GM03348 (cell line): ENCODE data around the gene KCNRG.
"Not testable (repeated sequence)": the region's sequence is repeated elsewhere in the genome, so short reads cannot be mapped to it uniquely, and the experiment has no call there.

Experiments used
- DNase-seq: peaks from one replicate; pipeline ENCODE4 v3.0.0; 2012; ENCODE audit warnings: low spot score

Gene KCNRG

GRCh38 chr13:50011461-50011860 lies 3.8 kb upstream of the KCNRG start:
- DNase-seq: no peak

DNA sequence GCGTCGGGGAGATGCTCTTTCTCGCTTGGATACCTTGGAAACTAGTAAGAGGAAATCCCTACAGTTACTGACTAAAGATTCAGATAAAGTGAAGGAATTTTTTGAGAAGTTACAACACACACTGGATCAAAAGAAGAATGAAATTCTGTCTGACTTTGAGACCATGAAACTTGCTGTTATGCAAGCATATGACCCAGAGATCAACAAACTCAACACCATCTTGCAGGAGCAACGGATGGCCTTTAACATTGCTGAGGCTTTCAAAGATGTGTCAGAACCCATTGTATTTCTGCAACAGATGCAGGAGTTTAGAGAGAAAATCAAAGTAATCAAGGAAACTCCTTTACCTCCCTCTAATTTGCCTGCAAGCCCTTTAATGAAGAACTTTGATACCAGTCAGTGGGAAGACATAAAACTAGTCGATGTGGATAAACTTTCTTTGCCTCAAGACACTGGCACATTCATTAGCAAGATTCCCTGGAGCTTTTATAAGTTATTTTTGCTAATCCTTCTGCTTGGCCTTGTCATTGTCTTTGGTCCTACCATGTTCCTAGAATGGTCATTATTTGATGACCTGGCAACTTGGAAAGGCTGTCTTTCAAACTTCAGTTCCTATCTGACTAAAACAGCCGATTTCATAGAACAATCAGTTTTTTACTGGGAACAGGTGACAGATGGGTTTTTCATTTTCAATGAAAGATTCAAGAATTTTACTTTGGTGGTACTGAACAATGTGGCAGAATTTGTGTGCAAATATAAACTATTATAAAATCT lies 2.7 kb upstream of the KCNRG start:
- DNase-seq: no peak

GRCh38 chr13:50014386-50014785 lies 858 bp upstream of the KCNRG start:
- DNase-seq: no peak

DNA sequence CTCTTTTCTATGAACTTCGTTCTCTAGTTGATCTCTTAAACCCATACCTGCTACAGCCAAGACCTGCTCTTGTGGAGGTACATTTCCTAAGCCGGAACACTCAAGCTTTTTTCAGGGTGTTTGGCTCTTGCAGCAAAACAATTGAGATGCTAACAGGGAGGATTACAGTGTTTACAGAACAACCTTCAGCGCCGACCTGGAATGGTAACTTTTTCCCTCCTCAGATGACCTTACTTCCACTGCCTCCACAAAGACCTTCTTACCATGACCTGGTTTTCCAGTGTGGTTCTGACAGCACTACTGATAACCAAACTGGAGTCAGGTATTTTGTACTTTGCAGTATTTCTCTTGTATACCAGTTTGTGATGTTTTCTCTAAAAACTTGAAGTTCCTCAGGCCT lies 506 bp downstream of the KCNRG start:
- no peak for DNase-seq

DNA sequence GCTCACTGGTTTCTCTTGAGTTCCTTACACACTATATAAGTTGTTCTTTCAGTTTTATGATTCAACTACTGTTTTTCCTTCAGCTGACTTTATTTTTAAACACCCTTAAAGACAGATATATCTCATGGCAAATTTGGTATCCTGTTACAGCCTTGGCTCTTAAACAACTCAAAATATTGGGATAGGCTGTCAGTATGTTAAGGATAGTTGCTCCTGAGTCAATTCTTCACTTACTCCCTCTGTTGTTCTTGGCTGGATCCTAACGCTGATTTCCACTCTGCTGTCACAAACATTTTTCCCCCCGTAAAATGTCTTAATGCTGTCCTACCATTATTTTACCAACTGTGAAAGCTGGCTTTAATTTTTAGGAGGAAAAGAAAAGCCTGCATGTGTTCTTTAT lies 1.2 kb downstream of the KCNRG start:
- no peak for DNase-seq

DNA sequence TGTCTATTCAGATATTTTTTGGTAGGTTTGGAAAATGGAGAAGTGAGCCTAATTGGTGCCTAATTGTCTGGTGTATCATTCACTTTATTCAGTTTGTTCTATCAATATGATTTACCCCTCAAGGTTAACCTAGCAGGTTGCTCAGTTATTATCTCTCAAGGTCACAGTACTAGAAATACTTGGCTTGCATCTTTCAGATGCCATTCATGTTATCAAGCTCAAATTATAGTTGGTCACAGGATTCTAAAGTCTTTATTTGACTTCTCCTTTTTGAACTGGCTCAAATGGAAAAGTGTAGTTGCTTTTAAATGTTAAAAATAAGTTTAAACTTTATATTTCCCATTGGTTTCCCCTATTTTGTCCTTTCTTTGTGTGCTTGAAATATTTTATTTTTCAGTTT lies 2.6 kb downstream of the KCNRG start:
- no peak for DNase-seq

DNA sequence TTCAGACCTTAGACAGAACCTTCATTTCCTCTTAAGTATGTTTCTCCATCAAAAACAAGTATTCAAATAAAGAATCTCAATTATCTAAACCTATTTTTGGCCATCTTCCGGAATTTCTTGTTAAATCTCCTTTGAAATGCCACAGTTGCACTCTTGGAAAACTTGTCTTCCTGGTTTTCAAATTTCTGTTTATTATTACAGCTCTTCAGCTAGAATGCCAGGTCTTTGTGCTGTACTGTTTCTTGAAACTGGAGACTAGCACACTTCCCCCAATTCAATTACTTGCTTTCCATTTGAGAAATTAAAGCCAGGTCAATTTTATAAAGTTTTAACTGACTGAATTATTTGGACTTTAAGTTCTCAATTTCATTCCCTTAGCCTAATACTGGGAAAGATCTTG lies 10.2 kb downstream of the KCNRG start:
- DNase-seq: no peak

DNA sequence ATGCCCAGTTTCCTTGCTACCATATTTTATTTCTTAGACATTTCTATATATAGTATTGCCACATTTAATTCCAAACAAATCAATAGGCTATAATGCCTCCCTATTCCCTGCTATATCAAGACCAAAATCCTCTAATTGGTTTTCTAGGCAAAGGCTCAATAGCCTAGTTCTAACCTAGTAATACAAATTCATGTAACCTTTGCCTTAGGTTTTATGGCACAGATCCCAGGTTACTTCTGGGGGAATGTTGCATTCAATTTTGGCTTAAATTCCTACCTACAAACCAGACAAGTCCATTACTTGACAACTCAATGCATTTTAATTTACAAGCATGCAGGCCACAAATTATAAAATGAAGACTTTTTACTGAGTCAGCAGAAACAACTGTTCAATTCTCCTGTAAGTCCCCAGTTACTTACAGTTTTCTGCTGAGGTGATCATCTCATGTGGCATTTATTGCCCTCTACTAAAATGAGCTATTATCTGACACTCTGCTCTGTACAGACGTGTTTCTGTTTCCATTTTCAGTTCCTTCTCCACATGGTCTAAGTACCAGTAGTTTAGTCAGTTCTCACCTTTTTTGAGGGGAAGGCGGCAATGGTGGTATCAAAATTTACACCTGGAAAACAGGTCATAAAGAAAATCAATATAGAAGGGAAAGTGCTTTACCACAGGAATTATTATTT lies 11.7 kb downstream of the KCNRG start:
- DNase-seq: no peak

GRCh38 chr13:50030315-50030714 lies 15.1 kb downstream of the KCNRG start:
- DNase-seq: no peak

- DNase-seq: peak; percentile 42
Measured at GRCh38 chr13:50033725-50034124, 18.5 kb downstream of the KCNRG start.

GRCh38 chr13:50037788-50038187 lies 22.5 kb downstream of the KCNRG start:
- no peak for DNase-seq

DNA sequence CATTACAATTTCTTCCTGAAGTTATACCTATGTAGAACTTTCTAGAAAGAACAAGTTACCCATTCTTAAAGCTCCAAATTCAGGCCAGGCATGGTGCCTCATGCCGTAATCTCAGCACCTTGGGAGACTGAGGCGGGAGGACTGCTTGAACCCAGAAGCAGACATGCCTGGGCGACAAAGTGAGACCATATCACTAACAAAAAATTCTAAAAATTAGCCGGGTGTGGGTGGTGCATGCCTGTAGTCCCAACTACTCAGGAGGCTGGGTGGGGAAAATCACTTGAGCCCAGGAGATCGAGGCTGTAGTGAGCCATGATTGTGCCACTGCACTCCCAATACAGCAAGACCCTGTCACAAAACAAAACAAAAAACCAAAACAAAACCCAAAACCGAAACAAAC lies 23.0 kb downstream of the KCNRG start:
- no peak for DNase-seq

DNA sequence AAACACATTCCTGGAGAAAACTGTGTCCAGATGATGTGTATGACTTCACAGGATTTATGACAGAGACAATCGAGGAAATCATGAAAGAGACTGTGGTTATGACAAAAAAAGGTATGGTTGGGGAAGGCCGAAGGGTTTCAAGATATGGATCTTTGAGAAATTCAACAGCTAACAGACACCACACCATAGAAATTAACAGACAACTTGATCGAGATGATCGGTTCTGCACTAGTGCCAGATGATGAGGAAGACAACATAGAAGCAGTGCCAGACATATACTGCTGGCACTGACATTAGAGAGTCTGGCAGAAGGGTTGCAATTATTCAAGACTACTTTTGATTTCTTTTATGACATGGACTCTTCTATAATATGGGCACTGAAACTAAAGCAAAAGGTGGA lies 37.2 kb downstream of the KCNRG start:
- no peak for DNase-seq

- no peak for DNase-seq
Measured at GRCh38 chr13:50053844-50054243, 38.6 kb downstream of the KCNRG start.

GRCh38 chr13:50055454-50055853 lies 40.2 kb downstream of the KCNRG start:
- no peak for DNase-seq

GRCh38 chr13:50060718-50061117 lies 45.5 kb downstream of the KCNRG start:
- no peak for DNase-seq

- DNase-seq: not testable (repeated sequence)
Measured at GRCh38 chr13:50062336-50062735, 47.1 kb downstream of the KCNRG start.

DNA sequence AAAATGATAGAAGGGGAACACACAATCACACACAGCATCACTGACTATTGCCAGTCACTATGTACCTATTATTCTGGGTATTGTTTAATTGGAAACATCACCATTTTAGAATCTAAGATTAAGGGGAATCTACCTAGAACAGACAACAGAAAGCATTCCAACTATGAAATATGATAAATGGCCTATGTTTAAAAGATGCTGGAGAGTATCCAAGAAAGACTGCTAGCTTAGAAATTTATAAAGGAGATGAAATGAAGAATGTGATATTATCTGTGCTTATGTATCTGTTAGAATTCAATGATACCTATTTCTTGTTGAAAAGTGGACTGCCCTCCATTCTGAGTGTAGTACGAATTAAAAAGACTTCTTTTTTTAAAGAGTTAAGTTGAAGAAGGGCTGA lies 50.5 kb downstream of the KCNRG start:
- no peak for DNase-seq

DNA sequence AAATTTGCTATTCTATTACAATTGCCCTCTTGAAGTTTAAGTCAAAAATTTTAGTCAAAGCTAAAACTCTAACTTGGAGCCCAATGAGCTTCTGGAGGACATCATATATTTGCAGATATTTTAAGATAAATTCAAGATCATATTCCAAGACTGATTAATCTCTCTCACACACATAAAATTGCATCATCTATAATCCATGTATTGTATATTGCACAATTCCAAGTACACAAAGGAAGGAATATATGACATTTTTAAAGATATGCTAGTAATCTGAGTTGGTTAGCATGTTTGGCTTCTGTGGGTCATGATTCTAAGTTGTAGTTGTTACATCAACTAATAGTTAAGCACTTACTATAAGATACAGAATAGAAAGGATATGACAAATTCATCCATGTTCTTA lies 53.3 kb downstream of the KCNRG start:
- DNase-seq: no peak

DNA sequence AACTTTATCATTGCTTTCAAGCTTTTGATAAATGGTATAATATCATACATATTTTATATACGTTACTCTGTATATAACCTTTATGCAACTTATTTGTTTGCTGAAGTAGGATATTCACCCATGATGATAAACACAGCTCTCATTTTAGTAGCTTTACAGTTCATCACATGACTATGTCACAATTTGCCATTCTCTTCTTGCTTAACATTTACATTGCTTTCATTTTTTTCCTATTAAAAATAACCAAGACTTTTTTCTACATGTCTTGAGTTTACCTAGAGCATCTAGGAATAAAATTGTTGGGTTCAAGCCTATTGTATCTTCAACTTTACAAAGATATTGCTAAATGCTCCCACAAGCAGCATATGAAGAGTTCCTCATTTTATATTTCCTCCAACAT lies 54.0 kb downstream of the KCNRG start:
- no peak for DNase-seq

- no peak for DNase-seq
Measured at GRCh38 chr13:50070186-50070585, 54.9 kb downstream of the KCNRG start.
